Hematopoietic multipotent progenitor cell treated with erythropoietin and hydrocortisone succinate and interleukin-3 and kit ligand, for 8 days (in vitro differentiated cells): ENCODE results near the gene PACSIN3.
"Not testable (repeated sequence)": the region's sequence is repeated elsewhere in the genome, so short reads cannot be mapped to it uniquely, and the experiment has no call there.

Experiments
- DNase-seq: peaks from one replicate; pipeline ENCODE4 v3.0.0-alpha.2; 2015

The PACSIN3 gene

DNA sequence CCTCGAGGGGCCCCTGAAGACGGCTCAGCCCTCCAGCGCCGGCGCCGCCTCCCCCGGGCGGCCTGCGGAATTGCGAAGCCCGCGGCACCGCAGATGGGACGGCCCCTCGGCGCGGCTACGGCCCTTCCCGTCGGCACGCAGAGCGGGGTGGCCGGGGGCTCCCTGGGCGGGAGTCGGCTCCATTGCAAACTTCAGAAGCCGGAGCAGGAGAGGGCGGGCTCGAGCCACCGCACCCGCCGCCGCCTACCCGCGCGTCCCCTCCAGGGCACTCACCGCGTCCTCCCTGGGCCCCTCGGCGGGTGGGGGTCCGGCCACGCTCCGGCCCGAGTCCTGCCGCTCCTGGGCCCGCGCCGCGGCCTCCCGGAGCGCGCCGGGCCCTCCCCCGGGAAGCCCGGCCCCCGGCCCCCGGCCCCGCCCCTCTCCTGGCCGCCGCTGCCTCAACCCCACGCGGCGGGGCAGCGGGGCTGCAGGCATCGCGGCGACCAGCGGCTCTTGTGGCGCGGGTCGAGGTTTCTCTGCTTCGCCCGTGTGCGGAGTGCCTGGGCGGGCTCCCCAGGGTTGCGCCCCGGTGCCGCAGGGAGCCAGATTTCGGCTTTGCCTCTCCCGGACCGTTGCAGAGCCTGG is at the start of gene PACSIN3:
PACSIN3 (minus strand) TSS at position 359 of the 624 bp plus-strand sequence. CDS start 3,707 bp downstream, outside the sequence.
- no peak for DNase-seq

DNA sequence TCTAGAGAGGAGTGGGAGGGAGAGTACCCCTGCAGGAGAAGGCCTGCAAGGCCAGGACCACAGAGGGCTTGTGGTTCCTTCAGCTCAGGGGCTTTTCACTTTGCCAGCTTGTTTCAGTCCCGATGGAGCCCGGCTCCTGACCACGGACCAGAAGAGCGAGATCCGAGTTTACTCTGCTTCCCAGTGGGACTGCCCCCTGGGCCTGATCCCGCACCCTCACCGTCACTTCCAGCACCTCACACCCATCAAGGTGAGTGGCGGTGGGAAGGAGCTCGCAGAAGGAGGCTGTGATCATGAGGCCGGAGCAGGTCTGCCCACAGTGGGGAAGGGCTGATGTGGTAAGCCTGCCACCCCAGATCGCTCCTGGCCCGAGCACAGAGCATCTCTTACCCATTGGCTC is 48.9 kb upstream of the PACSIN3 start:
- DNase-seq: no peak

DNA sequence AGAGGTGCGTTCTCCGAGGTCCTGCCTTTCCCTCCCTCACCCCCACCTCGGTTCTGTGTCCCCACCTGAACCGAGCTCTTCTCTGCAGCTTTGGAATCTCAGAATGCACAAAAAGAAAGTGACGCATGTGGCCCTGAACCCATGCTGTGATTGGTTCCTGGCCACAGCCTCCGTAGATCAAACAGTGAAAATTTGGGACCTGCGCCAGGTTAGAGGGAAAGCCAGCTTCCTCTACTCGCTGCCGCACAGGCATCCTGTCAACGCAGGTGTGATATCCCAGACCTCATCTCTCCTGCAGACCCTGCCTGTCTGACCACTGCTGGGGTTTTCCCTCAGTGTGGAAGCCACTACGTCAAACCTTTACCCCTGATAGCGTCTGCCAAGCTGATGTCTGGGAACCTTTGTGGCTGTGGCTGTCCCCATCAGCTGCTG is 48.5 kb upstream of the PACSIN3 start:
- no peak for DNase-seq

DNA sequence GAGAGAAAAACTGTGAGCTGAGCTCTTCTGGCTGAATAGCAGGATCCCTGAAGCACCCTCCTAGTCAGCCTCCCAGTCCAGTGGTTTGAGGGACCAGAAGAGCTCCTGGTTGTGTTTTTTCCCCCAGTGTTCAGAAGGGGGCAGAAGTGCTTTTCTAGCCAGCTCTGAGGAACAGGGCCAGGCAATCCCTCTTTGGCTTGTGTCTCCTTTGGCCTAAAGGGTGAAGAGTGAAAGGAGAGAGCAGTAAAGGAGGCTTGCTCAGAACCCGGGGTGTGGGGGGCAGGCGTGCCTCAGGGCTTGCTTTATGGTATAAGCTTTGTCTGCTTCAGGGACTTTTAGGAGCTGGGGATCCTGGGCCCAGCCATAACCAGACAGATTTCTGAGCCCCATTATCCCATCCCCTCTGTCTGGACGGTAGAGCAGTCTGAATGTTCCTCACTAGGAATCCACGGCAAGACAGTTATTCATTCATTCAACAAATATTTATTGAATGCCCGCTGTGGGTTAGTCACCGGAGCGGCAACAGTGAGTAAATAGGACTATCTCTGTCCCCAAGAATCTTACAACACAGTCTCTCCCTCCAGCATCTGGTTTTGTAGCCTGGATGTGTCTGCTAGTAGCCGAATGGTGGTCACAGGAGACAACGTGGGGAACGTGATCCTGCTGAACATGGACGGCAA is 47.9 kb upstream of the PACSIN3 start:
- DNase-seq: peak; percentile 47

DNA sequence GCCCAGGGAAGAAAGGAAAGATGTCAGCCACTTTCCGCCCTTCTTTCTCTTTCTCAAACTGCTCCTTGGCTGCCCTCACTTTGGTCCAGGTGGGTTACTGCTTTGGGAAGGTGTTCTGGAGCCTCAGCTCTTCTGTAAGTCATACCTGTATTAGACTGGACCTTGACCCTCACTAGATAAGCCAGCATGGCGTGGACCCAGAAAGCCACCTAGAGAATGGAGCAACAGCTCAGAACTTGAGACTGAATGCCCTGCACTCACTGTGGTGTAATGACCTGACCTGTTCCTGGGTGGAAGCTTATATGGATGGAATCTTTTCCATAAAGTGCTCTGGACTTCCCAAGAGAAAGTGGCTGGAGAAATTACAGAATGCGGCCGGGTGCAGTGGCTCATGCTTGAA is 46.8 kb upstream of the PACSIN3 start:
- no peak for DNase-seq

DNA sequence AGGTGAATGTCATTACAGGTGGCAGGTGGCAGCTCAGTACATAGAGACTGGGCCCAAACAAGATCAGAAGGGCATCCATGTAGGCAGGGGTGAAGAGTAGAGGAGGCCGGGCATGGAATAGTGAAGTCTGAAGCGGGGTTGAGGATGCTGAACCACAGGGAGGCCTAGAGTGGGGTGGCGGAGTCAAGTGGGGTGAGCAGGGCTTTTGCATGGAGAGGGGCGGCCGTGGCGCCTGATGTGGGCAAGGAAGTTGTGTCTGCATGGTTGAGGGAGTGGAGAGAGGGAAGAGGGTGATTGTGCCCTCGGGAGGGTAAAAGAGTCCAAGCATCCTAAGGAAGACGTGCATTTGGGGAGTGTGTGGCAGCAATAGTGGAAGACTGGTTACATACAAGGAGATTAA is 42.9 kb upstream of the PACSIN3 start:
- no peak for DNase-seq

DNA sequence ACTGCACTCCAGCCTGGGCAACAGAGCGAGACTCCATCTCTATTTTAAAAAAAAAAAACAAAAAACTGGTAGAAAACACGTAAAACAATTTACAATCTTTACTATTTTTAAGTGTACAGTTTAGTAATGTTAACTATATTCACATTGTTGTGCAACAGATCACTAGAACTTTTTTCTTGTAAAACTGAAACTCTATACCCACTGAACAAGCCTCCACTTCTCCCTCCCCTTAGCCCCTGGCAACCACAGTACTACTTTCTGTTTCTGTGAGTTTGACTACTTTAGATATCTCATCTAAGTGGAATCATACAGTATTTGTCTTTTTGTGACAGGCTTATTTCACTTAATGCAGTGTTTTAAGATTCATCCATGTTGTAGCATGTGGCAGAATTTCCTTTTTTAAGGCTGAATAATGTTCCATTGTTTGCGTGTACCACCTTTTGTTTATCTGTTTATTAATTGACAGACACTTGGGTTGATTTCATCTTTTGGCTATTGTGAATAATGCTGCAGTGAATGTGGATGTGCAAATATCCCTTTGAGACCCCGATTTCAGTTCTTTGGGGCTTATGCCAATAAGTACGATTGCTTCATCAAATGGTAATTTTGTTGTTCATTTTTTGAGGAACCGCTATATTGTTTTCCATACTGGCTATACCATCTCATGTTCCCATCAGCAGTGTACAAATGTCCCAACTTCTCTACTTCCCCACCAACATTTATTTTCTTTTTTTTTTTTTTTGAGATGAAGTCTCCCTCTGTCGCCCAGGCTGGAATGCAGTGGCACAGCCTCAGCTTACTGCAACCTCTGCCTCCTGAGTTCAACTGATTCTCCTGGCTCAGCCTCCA is 39.5 kb upstream of the PACSIN3 start:
- DNase-seq: no peak

DNA sequence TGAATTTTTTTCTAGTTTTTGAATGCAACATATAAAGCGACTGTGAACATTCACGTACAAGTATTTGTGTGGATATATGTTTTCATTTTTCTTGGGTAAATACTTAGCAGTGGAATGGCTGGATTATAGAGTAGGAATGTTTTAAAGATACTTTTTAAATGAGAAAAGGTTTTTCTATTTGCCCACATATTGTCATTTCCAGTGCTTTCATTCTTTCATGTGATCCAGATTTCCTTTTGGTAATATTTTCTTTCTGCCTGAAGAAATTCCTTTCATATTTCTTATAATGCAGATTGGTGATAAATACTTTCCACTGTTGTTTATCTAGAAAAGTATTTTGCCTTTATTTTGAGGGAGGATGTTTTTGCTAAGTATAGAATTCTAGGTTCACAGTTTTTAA is 36.5 kb upstream of the PACSIN3 start:
- DNase-seq: no peak

DNA sequence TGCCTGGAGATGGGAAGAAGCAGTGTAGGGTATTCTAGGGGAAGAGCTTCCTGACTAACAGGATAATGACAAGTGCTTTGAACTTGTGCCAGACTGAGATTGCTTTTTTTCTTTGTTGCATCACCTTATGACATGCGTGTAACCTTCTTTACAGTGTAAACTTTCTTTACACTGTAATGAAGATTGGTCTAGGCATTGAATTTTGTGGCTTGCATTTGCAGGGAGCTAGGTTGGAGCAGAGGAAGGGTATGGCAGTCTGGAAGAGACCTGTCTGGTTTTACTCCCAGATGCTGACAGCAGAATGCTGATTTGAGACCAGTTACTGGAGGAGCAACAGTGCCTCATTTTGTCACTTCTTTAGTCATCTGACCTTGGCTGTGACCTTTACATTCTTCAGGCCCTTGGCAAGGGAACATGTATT is 34.2 kb upstream of the PACSIN3 start:
- no peak for DNase-seq

DNA sequence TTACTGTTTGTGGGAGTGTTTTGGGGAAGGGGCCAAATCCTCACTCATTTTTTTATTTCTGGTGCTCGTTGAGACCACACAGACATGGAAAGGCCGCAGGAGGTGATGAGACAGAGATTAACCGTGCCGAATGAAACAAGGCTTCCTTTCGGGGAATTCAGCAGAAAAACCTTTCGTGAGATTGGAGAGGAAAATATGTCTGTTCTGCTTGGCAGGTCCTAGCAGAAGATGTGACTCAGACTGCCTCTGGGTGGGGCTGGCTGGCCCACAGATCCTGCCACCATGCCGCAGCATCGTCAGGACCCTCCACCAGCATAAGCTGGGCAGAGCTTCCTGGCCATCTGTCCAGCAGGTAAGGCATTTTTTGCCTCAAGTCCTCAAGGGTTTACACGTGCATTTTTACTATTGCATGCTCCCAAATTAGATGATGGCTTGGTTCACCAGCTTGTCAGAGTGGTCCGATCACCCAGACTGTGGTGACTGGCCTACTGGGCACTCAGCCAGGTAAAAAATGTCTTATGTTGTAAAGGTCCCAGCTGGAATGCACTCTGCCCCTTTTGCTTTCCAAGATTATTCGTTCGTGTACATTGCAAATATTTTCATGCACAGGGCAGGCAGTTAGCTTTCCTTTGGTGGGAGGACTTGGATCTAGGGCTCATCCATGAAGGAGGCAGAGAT is 30.0 kb upstream of the PACSIN3 start:
- peak; percentile 78 for DNase-seq

DNA sequence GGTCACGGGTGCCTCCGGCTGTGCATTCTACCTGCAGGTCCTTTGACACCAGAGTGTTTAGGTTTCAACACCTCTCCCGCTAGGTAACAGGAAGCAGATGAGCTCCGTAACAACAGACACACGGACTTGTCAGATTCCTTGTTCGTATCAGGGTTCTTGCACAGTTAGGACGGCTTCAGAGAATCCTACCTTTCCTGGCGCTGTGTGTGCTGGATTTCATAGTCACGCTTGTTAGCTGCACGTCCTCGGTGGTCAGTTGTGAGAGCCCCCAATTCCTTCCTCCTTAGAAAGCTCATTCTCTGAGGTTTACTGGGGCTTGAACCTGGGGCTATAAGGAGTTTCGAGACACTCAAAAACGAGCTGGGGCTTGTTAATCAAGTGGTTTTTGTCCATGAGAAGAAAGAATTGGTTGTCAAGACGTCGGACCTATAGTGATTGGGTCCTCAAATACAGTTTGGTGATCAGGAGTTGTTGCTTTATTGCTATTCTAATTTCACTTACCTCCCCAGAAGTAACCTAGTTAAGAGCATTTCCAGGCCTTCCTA is 29.2 kb upstream of the PACSIN3 start:
- no peak for DNase-seq

DNA sequence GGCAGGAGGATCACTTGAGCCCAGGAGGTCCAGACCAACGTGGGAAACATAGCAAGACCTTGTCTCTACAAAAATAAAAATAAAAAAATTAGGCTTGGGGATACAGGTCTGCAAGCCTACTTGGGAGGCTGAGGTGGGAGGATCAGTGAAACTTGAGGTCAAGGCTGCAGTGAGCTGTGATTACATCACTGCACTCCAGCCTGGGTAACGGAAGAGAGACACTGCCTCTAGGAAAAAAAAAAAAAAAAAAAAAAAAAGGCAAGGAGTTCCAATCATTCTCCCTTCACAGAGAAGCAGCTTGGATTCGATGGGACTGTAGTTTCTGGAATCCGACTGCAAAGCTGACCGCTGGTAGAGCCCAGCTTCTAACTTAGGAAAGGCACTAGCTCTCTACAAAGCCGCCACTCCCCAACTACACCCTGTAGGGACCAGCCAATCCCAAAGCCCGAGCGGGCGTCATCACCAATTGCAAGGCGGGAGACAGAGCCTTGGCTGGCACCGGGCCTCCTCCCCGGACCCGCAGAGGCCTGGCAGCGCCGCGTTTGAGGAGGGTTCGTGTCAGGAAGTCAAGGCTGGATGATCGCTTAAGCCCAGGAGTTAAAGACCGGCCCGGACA is 27.8 kb upstream of the PACSIN3 start:
- peak; percentile 96 for DNase-seq

DNA sequence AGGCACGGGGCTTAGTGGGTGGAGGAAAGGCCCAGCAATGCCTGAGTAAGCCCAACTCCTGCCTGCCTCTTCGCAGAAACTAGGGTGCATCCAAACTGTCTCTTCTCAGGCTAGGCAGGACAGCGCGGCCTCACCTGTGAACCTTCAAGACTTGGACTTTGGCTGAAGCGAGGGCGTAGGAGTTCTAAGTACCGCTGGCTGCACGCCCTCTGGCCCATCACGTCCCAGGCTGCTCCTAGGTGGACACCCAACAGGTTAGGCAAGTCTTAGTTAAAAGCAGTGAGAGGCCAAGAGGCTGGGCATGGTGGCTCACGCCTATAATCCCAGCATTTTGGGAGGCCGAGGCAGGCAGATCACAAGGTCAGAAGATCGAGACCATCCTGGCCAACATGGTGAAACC is 26.7 kb upstream of the PACSIN3 start:
- no peak for DNase-seq

DNA sequence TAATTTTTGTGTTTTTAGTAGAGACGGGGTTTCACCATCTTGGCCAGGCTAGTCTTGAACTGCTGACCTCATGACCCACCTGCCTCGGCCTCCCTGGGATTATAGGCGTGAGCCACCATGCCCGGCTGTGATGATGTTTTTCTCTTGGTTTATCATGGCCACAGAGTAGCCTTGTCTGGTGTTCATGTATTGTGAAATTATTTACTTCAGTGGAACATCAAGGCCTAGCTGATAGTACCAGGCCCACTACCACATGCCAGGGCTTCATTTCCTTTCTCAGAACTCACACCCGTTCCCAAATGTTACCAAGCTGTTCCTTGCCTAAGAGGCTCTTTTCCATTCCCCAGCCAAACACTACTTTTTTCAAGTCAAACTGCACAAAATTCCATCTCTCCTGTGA is 22.4 kb upstream of the PACSIN3 start:
- no peak for DNase-seq

DNA sequence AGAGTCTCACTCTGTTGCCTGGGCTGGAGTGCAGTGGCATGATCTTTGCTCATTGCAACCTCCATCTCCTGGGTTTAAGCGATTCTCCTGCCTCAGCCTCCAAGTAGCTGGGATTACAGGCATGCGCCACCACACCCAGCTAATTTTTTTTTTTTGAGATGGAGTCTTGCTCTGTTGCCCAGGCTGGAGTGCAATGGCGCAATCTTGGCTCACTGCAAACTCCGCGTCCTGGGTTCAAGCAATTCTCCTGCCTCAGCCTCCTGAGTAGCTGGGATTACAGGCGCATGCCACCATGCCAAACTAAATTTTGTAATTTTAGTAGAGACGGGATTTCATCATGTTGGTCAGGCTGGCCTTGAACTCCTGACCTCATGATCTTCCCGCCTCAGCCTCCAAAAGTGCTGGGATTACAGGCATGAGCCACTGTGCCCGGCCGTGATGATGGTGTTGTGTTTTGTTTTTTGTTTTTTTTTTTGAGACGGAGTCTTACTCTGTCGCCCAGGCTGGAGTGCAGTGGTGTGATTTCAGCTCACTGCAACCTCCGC is 21.8 kb upstream of the PACSIN3 start:
- DNase-seq: not testable (repeated sequence)

DNA sequence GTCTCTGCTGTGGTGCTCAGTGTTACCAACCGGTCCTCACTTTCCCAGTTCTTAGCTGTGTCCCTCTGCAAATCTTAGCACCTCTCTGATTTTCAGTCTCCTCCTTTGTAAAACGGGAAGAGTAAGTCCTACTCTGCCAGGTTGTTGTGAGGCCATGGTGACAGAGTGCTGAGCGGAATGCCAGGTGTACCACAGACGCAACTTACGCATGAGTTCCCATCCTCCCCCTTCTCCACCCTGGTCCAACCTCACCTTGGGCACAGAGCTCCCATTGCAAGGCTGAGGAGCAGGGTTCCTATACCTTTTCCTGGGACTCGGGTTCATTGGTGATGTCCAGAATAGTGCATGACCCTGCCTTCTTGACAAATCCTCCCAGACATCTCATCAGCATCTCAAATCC is 21.2 kb upstream of the PACSIN3 start:
- no peak for DNase-seq

DNA sequence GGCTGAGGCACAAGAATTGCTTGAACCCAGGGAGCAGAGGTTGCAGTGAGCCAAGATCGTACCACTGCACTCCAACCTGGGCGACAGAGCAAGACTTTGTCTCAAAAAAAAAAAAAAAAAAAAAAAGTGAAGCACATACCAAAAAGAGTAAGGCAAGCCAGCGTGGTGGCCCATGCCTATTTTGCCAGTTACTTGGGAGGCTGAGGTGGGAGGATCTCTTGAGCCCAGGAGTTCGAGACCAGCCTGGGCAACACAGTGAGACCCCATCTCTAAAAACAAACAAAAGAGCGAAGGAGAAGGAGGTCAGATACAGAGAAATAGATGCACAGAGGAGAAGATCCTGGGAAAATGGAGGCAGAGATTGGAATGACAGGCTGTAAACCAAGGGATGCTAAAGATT is 20.3 kb upstream of the PACSIN3 start:
- not testable (repeated sequence) for DNase-seq

DNA sequence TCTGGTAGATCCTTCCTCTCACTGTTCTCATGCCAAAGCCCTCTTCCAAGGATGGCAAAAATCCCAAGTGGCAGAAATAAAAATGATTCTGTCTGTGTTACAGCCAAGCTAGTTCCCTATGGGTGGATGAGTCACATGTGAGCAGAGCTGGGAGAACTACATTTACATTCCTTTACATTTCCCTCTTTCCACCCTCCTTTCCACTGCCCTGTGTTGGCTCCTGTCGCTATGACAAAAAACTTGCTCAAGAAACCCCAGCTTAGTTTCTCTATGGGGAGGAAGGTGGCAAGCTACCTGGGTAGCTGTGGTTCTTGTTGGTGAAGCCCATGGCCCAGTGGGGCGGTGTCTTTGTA is 18.4 kb upstream of the PACSIN3 start:
- no peak for DNase-seq

DNA sequence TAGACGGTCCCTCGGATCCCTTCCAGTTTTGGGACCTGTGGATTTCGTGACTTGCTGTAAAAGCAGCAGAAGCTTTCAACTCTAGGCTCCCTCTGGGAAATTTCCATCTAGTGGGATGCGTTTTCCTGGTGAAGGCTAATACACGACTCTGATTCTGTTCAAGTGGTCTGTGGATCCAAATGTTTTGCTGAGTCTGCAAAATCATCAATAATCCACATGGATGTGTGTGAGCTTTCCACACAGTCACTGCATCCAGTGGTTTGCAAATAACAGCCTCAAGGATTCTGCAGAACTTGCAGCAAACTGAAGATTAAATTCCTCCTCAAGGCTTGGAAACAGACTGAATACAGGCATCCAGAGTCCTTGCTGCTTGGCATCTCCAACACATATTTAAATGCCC is 16.3 kb upstream of the PACSIN3 start:
- DNase-seq: no peak

DNA sequence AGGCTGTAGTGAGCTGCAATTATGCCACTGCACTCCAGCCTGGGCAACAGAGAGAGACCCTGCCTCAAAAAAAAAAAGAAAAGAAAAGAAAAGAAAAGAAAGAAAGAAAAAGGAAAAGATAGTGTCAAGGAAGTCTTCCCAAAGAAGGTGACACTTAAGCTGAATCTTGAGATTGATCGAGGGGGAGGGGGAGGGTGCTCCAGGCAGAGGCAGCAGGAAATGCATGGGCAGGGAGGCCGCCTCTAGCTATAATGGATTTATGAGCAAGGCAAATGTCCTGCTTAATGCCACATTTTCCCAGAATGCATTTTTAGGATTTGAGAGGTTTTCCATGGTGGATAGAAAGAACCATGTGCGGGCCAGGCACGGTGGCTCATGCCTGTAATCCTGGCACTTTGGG is 14.8 kb upstream of the PACSIN3 start:
- DNase-seq: no peak

DNA sequence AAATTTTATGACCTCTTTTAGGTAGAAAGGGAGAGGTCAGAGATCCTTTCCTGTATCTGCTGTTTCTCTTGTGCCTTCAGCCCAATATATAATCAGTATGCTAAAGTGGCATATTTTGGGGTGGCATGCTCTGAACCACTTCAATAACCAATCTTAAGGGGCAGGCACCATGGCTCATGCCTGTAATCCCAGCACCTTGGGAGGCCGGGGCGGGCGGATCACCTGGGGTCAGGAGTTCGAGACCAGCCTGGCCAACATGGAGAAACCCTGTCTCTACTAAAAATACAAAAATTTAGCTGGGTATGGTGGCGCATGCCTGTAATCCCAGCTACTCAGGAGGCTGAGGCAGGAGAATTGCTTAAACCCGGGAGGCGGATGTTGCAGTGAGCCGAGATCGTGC is 11.9 kb upstream of the PACSIN3 start:
- not testable (repeated sequence) for DNase-seq

DNA sequence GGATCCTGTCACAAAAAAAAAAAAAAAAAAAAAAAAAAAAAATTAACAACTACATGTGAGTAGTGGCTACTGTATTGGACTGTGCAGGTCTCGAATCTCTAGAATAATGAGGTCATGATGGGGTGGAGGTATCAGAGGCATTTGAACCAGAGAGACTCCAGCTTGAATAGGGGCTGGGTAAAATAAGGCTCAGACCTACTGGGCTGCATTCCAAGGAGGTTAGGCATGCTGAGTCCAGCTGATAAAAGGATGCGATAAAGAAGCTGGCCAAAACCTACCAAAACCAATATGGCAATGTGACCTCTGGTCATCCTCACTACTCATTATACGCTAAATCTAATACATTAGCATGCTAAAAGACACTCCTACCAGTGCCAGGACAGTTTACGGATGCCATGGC is 5.9 kb upstream of the PACSIN3 start:
- DNase-seq: peak; percentile 25
